SHP77 treated with DMSO at 0.1 percent for 48 hours (cell line): ENCODE measurements around the gene HMGXB4.
"Not testable (repeated sequence)": the region's sequence is repeated elsewhere in the genome, so short reads cannot be mapped to it uniquely, and the experiment has no call there.

Experiments used
- DNase-seq: peaks from one replicate; lab custom pipeline; 2025; lab: John Stamatoyannopoulos, UW

The HMGXB4 gene, protein sequence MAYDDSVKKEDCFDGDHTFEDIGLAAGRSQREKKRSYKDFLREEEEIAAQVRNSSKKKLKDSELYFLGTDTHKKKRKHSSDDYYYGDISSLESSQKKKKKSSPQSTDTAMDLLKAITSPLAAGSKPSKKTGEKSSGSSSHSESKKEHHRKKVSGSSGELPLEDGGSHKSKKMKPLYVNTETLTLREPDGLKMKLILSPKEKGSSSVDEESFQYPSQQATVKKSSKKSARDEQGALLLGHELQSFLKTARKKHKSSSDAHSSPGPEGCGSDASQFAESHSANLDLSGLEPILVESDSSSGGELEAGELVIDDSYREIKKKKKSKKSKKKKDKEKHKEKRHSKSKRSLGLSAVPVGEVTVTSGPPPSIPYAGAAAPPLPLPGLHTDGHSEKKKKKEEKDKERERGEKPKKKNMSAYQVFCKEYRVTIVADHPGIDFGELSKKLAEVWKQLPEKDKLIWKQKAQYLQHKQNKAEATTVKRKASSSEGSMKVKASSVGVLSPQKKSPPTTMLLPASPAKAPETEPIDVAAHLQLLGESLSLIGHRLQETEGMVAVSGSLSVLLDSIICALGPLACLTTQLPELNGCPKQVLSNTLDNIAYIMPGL

GRCh38 chr22:35257321-35258190 is at the start of gene HMGXB4:
Gene HMGXB4 (plus strand): TSS chr22:35257493. CDS start chr22:35262391, 4,898 bp downstream.
- DNase-seq = peak; percentile 41

DNA sequence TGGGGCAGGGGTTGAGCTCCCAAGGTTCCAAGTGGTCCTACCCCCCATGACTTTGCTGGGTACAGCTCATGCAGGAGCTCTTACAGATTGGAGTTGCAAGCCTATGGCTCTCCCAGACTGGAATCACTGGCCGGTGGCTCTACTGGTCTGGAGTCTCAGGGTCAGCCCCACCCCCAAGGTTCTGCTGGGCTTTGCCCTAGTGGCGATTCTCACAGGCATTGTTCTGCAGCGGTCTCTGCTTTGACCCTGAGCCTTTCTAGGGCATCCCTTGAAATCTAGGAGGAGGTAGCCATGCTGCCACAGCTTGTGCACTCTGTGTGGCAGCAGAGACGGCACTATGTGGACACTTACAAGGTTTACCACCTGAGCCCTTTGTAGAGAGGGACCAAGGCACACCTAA is 49.3 kb upstream of the HMGXB4 start:
- no peak for DNase-seq

- no peak for DNase-seq
These were observed 48.1 kb upstream of the HMGXB4 start for GRCh38 chr22:35209203-35209602.

- DNase-seq = no peak
These were observed 45.3 kb upstream of the HMGXB4 start for GRCh38 chr22:35212009-35212408.

DNA sequence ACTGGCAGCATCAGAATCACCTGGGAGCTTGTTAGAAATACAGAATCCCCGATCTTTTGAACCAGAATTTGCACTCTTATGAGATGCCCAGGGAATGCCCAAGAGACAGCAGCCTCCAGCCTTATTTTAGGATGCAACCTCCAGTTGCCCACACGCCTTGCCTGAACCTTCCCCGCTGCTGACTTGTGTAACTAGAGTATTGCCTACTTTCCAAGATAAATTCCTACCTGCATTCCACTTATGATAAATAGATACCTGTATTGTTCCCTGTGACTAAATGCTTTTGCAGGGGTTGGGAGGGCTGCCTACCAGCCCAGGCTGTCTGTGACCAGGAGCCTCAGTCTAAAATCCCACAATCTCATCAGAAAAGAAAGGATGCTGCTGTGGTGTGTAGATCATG is 44.3 kb upstream of the HMGXB4 start:
- no peak for DNase-seq

DNA sequence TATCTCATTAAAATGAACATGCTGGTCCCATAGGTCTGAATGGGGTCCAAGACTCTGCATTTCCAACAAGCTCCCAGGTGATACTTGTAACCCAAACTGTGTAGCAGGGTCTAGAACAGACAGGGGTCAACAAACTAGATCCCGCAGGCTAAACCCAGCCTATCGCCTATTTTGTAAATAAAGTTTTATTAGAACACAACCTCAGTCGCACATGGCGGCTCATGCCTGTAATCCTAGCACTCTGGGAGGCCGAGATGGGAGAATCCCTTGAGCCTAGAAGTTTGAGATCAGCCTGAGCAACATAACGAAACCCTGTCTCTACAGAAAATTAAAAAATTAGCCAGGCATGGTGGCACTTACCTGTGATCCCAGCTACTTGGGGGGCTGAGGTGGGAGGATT is 42.3 kb upstream of the HMGXB4 start:
- no peak for DNase-seq

- DNase-seq = no peak
These were observed 41.3 kb upstream of the HMGXB4 start for GRCh38 chr22:35215993-35216392.

- no peak for DNase-seq
These were observed 39.8 kb upstream of the HMGXB4 start for GRCh38 chr22:35217527-35217926.

- DNase-seq = no peak
These were observed 39.2 kb upstream of the HMGXB4 start for GRCh38 chr22:35218079-35218478.

- DNase-seq = no peak
These were observed 38.3 kb upstream of the HMGXB4 start for GRCh38 chr22:35219012-35219411.

DNA sequence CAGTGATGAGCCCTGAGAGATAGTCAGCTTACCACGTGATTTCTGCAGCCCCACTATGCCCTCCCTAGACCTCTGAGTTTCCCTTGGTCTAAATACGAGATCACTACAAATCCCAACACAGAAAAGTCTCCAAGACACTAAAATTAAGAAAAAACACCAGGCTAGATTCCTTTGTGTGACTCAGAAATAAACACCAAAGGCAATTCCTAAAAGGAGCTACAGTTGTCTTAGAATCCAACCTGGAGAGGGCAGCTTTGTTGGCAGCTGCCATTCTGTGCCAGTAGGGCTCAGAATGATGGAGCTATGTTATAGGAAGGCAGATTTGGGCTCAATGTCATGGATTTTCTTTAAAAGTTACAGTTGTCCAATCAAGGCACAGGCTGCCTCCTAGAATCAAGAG is 37.1 kb upstream of the HMGXB4 start:
- DNase-seq = no peak

DNA sequence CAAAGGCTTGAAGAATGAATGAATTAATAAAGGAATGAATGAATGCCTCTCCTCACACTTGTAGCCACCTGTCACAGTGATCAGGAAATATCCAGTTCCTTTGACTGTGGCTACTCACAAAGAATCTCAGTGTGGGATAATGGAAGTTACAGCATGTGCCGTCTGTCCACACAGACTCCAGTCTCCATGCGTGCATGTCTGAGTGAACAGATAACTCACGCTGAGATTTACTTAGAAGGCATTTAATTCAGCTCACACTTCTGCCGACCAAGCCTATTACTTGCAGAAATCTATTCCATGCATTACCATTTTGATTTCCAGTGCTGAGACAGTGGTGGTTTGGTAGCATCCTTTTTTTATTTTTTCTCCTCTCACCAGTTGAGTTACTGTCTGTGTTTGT is 32.3 kb upstream of the HMGXB4 start:
- DNase-seq = no peak

DNA sequence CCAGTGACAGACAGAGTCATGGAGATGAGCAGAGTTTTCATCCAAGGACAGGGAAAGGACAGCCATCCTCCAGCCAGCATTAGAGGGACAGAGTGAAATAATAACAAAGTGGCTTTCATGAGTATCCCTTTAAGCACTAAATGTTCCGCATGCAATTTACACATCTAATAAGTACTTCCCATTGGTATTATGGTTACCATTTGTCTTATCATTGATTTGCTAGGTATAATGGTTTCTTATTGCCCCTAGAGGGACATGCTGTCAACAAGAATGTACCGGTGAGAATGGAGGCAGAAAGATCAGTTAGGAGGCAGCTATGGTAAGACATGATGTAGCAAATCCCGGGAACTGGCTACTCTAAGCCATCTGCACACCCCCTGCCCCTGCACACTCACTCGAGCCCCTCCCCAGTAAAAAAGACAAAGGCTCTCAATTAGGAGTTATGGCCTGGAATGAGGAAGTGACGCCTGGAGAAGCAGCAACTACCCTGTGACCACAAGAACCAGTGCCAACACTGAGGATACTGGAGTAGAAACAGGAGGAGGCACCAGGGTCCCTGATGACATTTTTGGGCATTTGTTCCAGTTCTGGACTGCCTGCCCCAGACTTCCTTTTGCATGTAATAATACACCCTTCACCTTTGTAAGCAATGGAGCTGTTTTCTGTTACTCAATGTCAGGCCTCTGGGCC is 30.2 kb upstream of the HMGXB4 start:
- DNase-seq = no peak

- no peak for DNase-seq
These were observed 27.4 kb upstream of the HMGXB4 start for GRCh38 chr22:35229865-35230264.

- no peak for DNase-seq
These were observed 26.9 kb upstream of the HMGXB4 start for GRCh38 chr22:35230417-35230816.

- DNase-seq = peak; percentile 14
These were observed 26.3 kb upstream of the HMGXB4 start for GRCh38 chr22:35230839-35231584.

DNA sequence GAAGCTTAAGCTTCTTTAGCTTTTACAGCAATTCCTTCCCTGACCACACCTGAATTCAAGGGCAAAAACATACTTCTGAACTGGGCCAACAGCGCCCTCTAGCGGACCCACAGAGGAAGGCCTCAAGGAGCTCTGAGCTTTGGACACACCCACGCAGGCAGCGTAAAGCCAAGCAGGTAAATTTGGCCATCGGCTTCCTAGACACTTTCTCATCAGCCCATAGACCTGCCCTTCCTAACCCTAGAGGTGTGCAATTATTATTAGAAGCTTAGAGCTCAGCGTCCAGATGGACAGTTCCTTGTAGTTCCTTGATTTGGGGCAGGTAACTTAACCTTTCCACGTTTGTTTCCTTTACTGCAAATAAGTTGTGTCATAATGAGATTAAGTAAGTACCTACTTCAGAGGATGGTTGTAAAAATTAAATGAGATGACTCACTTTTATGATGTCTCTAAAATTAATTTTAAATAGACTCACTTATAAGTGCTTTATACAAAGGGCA is 25.7 kb upstream of the HMGXB4 start:
- DNase-seq = peak; percentile 54

DNA sequence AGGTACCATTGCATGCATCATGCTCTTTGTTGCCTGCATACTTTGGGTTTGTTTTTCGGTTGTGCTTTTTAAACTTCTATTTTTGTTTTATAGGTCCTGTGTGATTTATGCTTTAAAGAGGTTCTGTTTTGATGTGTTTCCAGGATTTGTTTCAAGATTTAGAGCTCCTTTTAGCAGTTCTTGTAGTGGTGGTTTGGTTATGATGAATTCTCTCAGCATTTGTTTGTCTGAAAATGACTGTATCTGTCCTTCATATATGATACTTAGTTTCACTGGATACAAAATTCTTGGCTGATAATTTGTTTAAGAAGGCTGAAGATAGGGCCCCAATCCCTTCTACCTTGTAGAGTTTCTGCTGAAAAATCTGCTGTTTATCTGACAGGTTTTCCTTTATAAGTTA is 18.5 kb upstream of the HMGXB4 start:
- not testable (repeated sequence) for DNase-seq

DNA sequence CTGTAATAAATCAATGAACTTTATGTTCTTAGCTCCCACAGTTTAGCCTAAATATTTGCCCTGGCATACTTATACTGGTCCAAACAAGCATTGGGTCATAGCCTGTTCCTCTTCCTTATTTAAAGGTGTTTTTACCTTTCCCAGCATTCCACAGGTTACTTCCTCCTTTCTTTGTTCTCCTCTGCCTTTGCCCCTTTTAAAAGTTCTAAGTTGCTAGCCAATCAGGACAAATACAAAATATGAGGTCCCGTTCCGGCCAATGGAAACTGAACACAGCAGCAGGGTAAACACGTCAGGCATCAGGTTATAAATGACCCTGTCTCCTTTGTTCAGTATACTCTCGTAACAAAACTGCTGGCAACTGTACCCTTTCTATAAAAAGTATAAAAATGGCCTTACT is 12.8 kb upstream of the HMGXB4 start:
- DNase-seq = not testable (repeated sequence)

DNA sequence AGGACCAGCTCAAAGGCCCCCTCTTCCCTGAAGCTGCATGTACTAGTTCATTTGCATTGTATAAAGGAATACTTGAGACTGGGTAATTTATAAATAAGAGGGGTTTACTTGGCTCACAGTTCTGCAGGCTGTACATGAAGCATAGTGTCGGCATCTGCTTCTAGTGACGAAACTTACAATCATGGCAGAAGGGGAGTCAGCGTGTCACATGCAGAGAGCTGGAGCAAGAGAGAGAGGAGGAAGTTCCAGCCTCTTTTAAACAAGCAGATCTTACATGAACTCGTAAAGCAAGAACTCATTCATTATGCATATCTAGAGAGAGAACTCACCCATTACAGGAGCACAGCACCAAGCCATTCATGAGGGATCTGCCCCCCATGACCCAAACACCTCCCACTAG is 7.1 kb upstream of the HMGXB4 start:
- no peak for DNase-seq

DNA sequence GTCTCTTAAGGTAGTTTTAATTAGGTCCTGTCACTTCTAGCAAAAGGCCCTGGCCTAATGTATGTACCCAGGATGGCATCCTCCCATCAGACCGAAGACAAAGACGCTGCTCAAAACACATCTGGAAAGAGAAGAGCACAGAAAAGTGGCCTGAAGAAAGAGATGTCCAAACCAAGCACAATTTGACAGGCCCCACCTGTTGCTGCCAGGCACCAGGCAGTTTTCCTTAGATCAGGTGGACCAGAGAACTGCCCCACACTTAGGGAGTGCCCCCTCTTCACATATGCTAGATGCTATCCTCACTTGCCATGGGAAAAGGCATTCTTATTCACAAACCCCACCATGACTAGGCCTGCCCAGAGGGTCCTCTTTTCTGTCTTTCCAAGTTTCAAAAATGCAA is 3.3 kb upstream of the HMGXB4 start:
- DNase-seq = no peak
